ENCODE measurements around the gene SLC39A2. TPM values are rescaled to one million over a fixed set of nuclear protein-coding genes. Genes with fewer than 3 reads are reported as not detected.

Gene SLC39A2
- total RNA-seq, 2 experiments from 2014 or later, result not detected

GRCh38 chr14:21025371-21026273, 26.5 kb downstream of the SLC39A2 start:
- Histone ChIP-seq H3K27ac (ENCODE audit: low read depth in 1 of 2, low read length in 2 of 2) (no peak overlapping the region), H3K4me1 (ENCODE audit: insufficient read depth, low read length) (peaks cover 28% of the 10 kb centered on the region), H3K9me3 (ENCODE audit: control insufficient read depth in 1 of 2, insufficient read depth in 1 of 2, low read length in 2 of 2) (no peaks in the 10 kb centered on the region), H3K4me3 (ENCODE audit: low read length) (peak overlapping the region; percentile 94), H3K36me3 (ENCODE audit: insufficient read depth, low read length) (peaks cover 3% of the 10 kb centered on the region), H3K27me3 (ENCODE audit: control insufficient read depth in 1 of 2, insufficient read depth in 2 of 2, low read length in 2 of 2) (no peaks in the 10 kb centered on the region)
- H3K4me3 Mint-ChIP-seq, result peak overlapping the region; percentile 93
- H3K9me3 Mint-ChIP-seq, result no peaks in the 10 kb centered on the region
- no peak for ATAC-seq (ENCODE audit: poor library complexity)
- CTCF ChIA-PET, result interaction anchor here (1.1 to 2.6 kb wide), 8 partner anchors 10 to 78 kb away, joined by 3 to 14 read pairs (median 6); no protein-coding TSS in a partner anchor
- peaks cover 21% of the 10 kb centered on the region for H3K4me1 Mint-ChIP-seq (ENCODE audit: low read depth)
- H3K27ac Mint-ChIP-seq, result peak overlapping the region; percentile 74
- TF ChIP-seq CTCF (IDR thresholded peaks at IDR 0.05), result no peak
- peaks cover 15% of the 10 kb centered on the region for H3K36me3 Mint-ChIP-seq (ENCODE audit: low read depth)
- POLR2A ChIA-PET, result interaction anchor here (1.1 to 2.4 kb wide), 3 partner anchors 10 to 342 kb away, joined by 3 to 19 read pairs (median 3); partner anchors contain the start of gene RNASE4
- no peaks in the 10 kb centered on the region for H3K27me3 Mint-ChIP-seq
- intact Hi-C loops (cut with DNase I, micrococcal nuclease), result no loop called here
- peak in 3 of 14 experiments; percentile 11 to 40 (median 23) for DNase-seq

GRCh38 chr14:21026274-21026987, 27.3 kb downstream of the SLC39A2 start:
- TF ChIP-seq CTCF (IDR thresholded peaks at IDR 0.05), result no peak
- Histone ChIP-seq H3K4me3 (ENCODE audit: low read length) (no peak overlapping the region), H3K9me3 (ENCODE audit: control insufficient read depth in 1 of 2, insufficient read depth in 1 of 2, low read length in 2 of 2) (no peaks in the 10 kb centered on the region), H3K27me3 (ENCODE audit: control insufficient read depth in 1 of 2, insufficient read depth in 2 of 2, low read length in 2 of 2) (no peaks in the 10 kb centered on the region), H3K27ac (ENCODE audit: low read depth in 1 of 2, low read length in 2 of 2) (no peak overlapping the region), H3K36me3 (ENCODE audit: insufficient read depth, low read length) (no peaks in the 10 kb centered on the region), H3K4me1 (ENCODE audit: insufficient read depth, low read length) (peaks cover 28% of the 10 kb centered on the region)
- H3K9me3 Mint-ChIP-seq, result no peaks in the 10 kb centered on the region
- H3K4me3 Mint-ChIP-seq, result peak overlapping the region; percentile 82
- DNase-seq (no peak), ATAC-seq (ENCODE audit: poor library complexity) (no peak)
- H3K27me3 Mint-ChIP-seq, result no peaks in the 10 kb centered on the region
- H3K4me1 Mint-ChIP-seq (ENCODE audit: low read depth), result peaks cover 21% of the 10 kb centered on the region
- intact Hi-C loops (cut with DNase I, micrococcal nuclease), result no loop called here
- H3K27ac Mint-ChIP-seq, result peak overlapping the region; percentile 31
- peaks cover 10% of the 10 kb centered on the region for H3K36me3 Mint-ChIP-seq (ENCODE audit: low read depth)
- ChIA-PET POLR2A (interaction anchor here (1.1 kb wide), 1 partner anchor 11 kb away, joined by 3 read pairs; no protein-coding TSS in a partner anchor), CTCF (interaction anchor here (1.4 to 2.6 kb wide), 5 partner anchors 11 to 66 kb away, joined by 3 to 7 read pairs (median 5); no protein-coding TSS in a partner anchor)

GRCh38 chr14:21026988-21027315, 27.9 kb downstream of the SLC39A2 start:
- ATAC-seq (ENCODE audit: poor library complexity) (no peak), DNase-seq (no peak)
- POLR2A ChIA-PET, result no interaction called here
- no peaks in the 10 kb centered on the region for H3K36me3 ChIP-seq (ENCODE audit: insufficient read depth, low read length)
- no peaks in the 10 kb centered on the region for H3K9me3 Mint-ChIP-seq
- CTCF ChIA-PET, result interaction anchor here (1.5 to 2.6 kb wide), 4 partner anchors 11 to 56 kb away, joined by 3 to 7 read pairs (median 4); no protein-coding TSS in a partner anchor
- H3K4me3 Mint-ChIP-seq, result peak overlapping the region; percentile 82
- no peaks in the 10 kb centered on the region for H3K27me3 Mint-ChIP-seq
- H3K27ac Mint-ChIP-seq, result peak overlapping the region; percentile 31
- no peaks in the 10 kb centered on the region for H3K9me3 ChIP-seq (ENCODE audit: control insufficient read depth in 1 of 2, insufficient read depth in 1 of 2, low read length in 2 of 2)
- intact Hi-C loops (cut with DNase I, micrococcal nuclease), result no loop called here
- no peaks in the 10 kb centered on the region for H3K27me3 ChIP-seq (ENCODE audit: control insufficient read depth in 1 of 2, insufficient read depth in 2 of 2, low read length in 2 of 2)
- H3K27ac ChIP-seq (ENCODE audit: low read depth in 1 of 2, low read length in 2 of 2), result no peak overlapping the region
- TF ChIP-seq CTCF (IDR thresholded peaks at IDR 0.05), result no peak
- no peak overlapping the region for H3K4me3 ChIP-seq (ENCODE audit: low read length)
- peaks cover 21% of the 10 kb centered on the region for H3K4me1 Mint-ChIP-seq (ENCODE audit: low read depth)
- peaks cover 5% of the 10 kb centered on the region for H3K36me3 Mint-ChIP-seq (ENCODE audit: low read depth)
- peaks cover 28% of the 10 kb centered on the region for H3K4me1 ChIP-seq (ENCODE audit: insufficient read depth, low read length)

Measured in CD4-positive, alpha-beta T cell (primary cell).